Trophoblast cell (in vitro differentiated cells and primary cell): ENCODE measurements around the gene MX1.
A peak's percentile ranks its signal among the peaks of the same experiment; 100 is the strongest.

Experiments
- DNase-seq, 2 donors: peaks; one replicate each; pipeline ENCODE4 v3.0.0-alpha.2; 2016
- H2AFZ ChIP-seq: 2 replicates; pipeline ENCODE4 v1.6.1; 2013; ENCODE audit warnings: low read length, moderate library complexity, mild to moderate bottlenecking; ENCODE audit not compliant: insufficient read depth, poor library complexity
- H2AK5ac ChIP-seq: 2 replicates; pipeline ENCODE4 v1.6.1; 2013; ENCODE audit warnings: mild to moderate bottlenecking, low read length
- H2BK120ac ChIP-seq: 2 replicates; pipeline ENCODE4 v1.6.1; 2013; ENCODE audit warnings: low read length, mild to moderate bottlenecking, moderate library complexity; ENCODE audit not compliant: insufficient read depth, poor library complexity
- H2BK12ac ChIP-seq: 2 replicates; pipeline ENCODE4 v1.6.1; 2013; ENCODE audit warnings: mild to moderate bottlenecking, low read length, moderate library complexity
- H2BK5ac ChIP-seq: 2 replicates; pipeline ENCODE4 v1.6.1; 2013; ENCODE audit warnings: low read length, low read depth, moderate library complexity, mild to moderate bottlenecking; ENCODE audit not compliant: poor library complexity
- H3K14ac ChIP-seq: 2 replicates; pipeline ENCODE4 v1.6.1; 2013; ENCODE audit warnings: mild to moderate bottlenecking, low read length
- H3K18ac ChIP-seq: 2 replicates; pipeline ENCODE4 v1.6.1; 2013; ENCODE audit warnings: mild to moderate bottlenecking, low read length
- H3K23ac ChIP-seq: 2 replicates; pipeline ENCODE4 v1.6.1; 2013; ENCODE audit warnings: low read length
- H3K27ac ChIP-seq: 2 replicates; pipeline ENCODE4 v1.5.1; 2013; ENCODE audit warnings: low read depth, mild to moderate bottlenecking, inconsistent platforms, low read length, moderate library complexity
- H3K27me3 ChIP-seq: 2 replicates; pipeline ENCODE4 v1.6.1; 2013; ENCODE audit warnings: inconsistent platforms, mild to moderate bottlenecking, low read length, moderate library complexity; ENCODE audit not compliant: insufficient read depth
- H3K36me3 ChIP-seq, 2 experiments: 1 replicate in 1 of 2; 2 replicates in 1 of 2; pipeline ENCODE4 v1.6.1; 2013; ENCODE audit warnings: low read length in 2 of 2, mild to moderate bottlenecking in 2 of 2, moderate library complexity in 1 of 2; ENCODE audit not compliant: insufficient read depth in 2 of 2, control insufficient read depth in 1 of 2
- H3K4ac ChIP-seq: 2 replicates; pipeline ENCODE4 v1.6.1; 2013; ENCODE audit warnings: low read depth, mild to moderate bottlenecking, low read length, moderate library complexity
- H3K4me1 ChIP-seq, 2 experiments: 1 replicate in 1 of 2; 2 replicates in 1 of 2; pipeline ENCODE4 v1.6.1; 2013; ENCODE audit warnings: low read length in 2 of 2, mild to moderate bottlenecking in 2 of 2, moderate library complexity in 1 of 2; ENCODE audit not compliant: insufficient read depth in 2 of 2, control insufficient read depth in 1 of 2
- H3K4me2 ChIP-seq: 2 replicates; pipeline ENCODE4 v1.6.1; 2013; ENCODE audit warnings: inconsistent platforms, mild to moderate bottlenecking, low read length, moderate library complexity
- H3K4me3 ChIP-seq: 2 replicates; pipeline ENCODE4 v1.5.1; 2013; ENCODE audit warnings: mild to moderate bottlenecking, low read depth, low read length, inconsistent platforms
- H3K79me1 ChIP-seq: one replicate; pipeline ENCODE4 v1.6.1; 2013; ENCODE audit warnings: low read length
- H3K79me2 ChIP-seq: 2 replicates; pipeline ENCODE4 v1.6.1; 2013; ENCODE audit warnings: low read length, mild to moderate bottlenecking; ENCODE audit not compliant: control insufficient read depth, insufficient read depth, poor library complexity
- H3K9ac ChIP-seq: 2 replicates; pipeline ENCODE4 v1.6.1; 2013; ENCODE audit warnings: mild to moderate bottlenecking, low read length
- H3K9me3 ChIP-seq: 2 replicates; pipeline ENCODE4 v1.6.1; 2013; ENCODE audit warnings: low read depth, mild to moderate bottlenecking, control low read depth, inconsistent platforms, low read length; ENCODE audit not compliant: insufficient read depth
- H4K12ac ChIP-seq: 2 replicates; pipeline ENCODE4 v1.6.1; 2013; ENCODE audit warnings: low read depth, mild to moderate bottlenecking, low read length, moderate library complexity
- H4K8ac ChIP-seq: 2 replicates; pipeline ENCODE4 v1.6.1; 2013; ENCODE audit warnings: low read depth, mild to moderate bottlenecking, low read length, moderate library complexity
- H4K91ac ChIP-seq: one replicate; pipeline ENCODE4 v1.6.1; 2013; ENCODE audit warnings: low read depth, mild to moderate bottlenecking, low read length, moderate library complexity
- whole genome bisulfite sequencing: extraction: QIAGEN DNeasy Blood & Tissue Kit; methylation state at CpG from one replicate; pipeline ENCODE4 v1.1.7; 2013; ENCODE audit warnings: missing lambda C conversion rate; ENCODE audit not compliant: insufficient read length, insufficient coverage; ENCODE audit errors: extremely low coverage; 5-methylcytosine and 5-hydroxymethylcytosine counted together

Gene MX1

DNA sequence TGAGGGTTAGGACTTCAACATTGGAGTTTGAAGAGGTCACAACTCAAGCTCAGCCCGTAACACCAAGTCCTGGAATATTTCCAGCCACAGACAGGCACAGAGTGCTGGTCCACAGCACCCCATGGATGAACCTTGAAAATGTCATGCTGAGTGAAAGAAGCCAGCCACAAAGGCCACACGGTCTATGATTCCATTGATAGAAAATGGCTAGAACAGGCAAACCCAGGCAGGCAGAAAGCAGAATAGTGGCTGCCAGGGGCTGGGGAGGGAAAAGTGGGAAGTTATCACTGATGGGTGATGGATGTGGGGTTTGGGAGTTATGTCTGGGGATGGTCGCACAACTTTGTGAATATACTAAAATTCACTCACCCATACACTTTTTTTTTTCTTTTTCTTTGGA lies 21.3 kb downstream of the MX1 start:
- Histone ChIP-seq H3K79me2 (no peaks in the 10 kb centered on the region), H4K91ac (no peak overlapping the region), H2BK120ac (no peak overlapping the region), H4K8ac (no peak overlapping the region), H2AK5ac (no peak overlapping the region), H2BK5ac (no peak overlapping the region), H3K9me3 (peaks cover 2% of the 10 kb centered on the region), H3K4ac (no peak overlapping the region), H4K12ac (no peak overlapping the region), H3K23ac (no peak overlapping the region), H3K4me2 (no peak overlapping the region), H3K79me1 (no peaks in the 10 kb centered on the region), H3K27ac (no peak overlapping the region), H2AFZ (no peak overlapping the region), H3K4me3 (no peak overlapping the region), H3K36me3 (no peaks in the 10 kb centered on the region), H3K18ac (no peak overlapping the region), H3K27me3 (no peaks in the 10 kb centered on the region), H3K4me1 (no peaks in the 10 kb centered on the region), H3K14ac (no peak overlapping the region), H3K9ac (no peak overlapping the region), H2BK12ac (no peak overlapping the region)
- no peak for DNase-seq
- no CpG with 5 or more reads among the region's 3 CpGs for WGBS

DNA sequence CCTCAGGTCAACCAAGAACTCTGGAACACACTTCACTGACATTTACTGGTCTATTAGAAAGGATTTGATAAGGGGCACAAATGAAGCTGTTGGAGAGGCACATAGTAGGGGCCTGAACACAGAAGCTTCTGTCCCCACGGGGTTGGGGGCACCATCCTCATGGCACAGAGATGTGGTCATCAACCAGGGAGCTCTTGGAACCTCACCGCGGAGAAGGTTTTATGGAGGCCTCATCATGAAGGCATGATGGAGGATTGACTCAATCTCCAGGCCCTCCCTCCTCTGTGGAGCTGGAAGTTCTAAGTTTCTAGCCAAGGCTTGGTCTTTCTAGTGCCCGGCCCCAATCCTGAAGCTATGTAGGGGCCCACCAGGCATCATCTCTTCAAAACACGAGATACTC lies 23.6 kb downstream of the MX1 start:
- no peak overlapping the region for H3K18ac ChIP-seq
- no peaks in the 10 kb centered on the region for H3K4me1 ChIP-seq

DNA sequence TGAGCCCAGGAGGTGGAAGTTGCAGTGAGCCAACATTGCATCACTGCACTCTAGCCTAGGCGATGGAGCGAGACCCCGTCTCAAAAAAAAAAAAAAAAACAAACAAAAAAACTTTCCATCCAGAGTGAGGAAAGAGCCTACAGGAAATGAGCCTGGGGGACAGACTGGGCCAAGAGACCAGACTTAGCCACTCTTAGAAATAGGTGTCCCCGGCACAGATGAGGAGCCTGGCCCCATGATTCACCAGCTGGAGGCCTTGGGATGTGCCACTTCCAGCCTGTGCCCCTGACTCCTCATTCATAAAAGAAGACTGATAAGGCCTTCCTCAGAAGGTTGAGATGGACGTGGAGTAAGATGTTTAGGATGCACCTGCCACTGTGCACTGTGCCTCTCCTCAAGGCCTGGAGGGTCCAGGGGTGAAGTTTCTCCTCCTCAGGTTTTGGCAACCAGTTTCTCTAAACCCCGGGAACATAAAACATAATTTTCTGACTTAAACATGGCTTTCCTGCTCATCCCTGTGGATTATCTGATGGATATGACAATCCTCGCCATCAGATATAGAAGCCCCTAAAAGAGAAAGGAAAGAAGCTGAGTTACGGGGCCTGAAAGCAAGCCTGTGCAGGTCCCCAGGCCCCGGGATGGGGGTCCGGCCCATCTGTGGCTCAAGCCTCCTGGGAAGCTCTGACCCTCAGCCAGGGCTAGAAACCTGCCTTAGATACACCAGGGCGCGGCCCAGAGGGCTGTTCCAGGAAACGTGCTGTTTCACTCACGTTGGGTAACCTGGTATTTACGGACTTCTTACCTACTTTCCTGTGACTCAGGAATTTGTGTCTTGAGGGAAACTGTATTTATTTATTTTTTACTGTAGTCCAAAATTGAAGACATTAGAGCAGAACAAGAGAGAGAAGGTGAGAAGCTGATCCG lies 26.0 kb downstream of the MX1 start:
- H3K4me2 ChIP-seq, result no peak overlapping the region
- no peak overlapping the region for H2BK5ac ChIP-seq
- H4K12ac ChIP-seq, result no peak overlapping the region
- no peak overlapping the region for H3K18ac ChIP-seq
- no peak overlapping the region for H3K23ac ChIP-seq
- H4K91ac ChIP-seq, result no peak overlapping the region
- H4K8ac ChIP-seq, result no peak overlapping the region
- H3K27me3 ChIP-seq, result no peaks in the 10 kb centered on the region
- H3K4ac ChIP-seq, result no peak overlapping the region
- H2AK5ac ChIP-seq, result no peak overlapping the region
- WGBS, result no CpG with 5 or more reads among the region's 16 CpGs
- no peak overlapping the region for H3K14ac ChIP-seq
- no peaks in the 10 kb centered on the region for H3K36me3 ChIP-seq
- no peaks in the 10 kb centered on the region for H3K4me1 ChIP-seq
- H3K79me2 ChIP-seq, result no peaks in the 10 kb centered on the region
- H2AFZ ChIP-seq, result no peak overlapping the region
- no peaks in the 10 kb centered on the region for H3K79me1 ChIP-seq
- no peak overlapping the region for H2BK12ac ChIP-seq
- H2BK120ac ChIP-seq, result no peak overlapping the region
- no peak overlapping the region for H3K9ac ChIP-seq
- no peak overlapping the region for H3K27ac ChIP-seq
- peak; percentile 30 to 59 for DNase-seq
- H3K9me3 ChIP-seq, result no peaks in the 10 kb centered on the region
- H3K4me3 ChIP-seq, result no peak overlapping the region

More for the DNA sequence above, 23.6 kb downstream of the MX1 start:
- Histone ChIP-seq H4K8ac (no peak overlapping the region), H3K9ac (no peak overlapping the region), H3K36me3 (no peaks in the 10 kb centered on the region), H2BK120ac (no peak overlapping the region), H3K79me1 (no peaks in the 10 kb centered on the region), H3K27ac (no peak overlapping the region), H3K79me2 (no peaks in the 10 kb centered on the region), H3K4ac (no peak overlapping the region), H3K23ac (no peak overlapping the region), H2BK5ac (no peak overlapping the region), H2BK12ac (no peak overlapping the region), H4K12ac (no peak overlapping the region), H3K14ac (no peak overlapping the region), H2AFZ (no peak overlapping the region), H2AK5ac (no peak overlapping the region), H3K27me3 (no peaks in the 10 kb centered on the region), H3K9me3 (peaks cover 2% of the 10 kb centered on the region), H4K91ac (no peak overlapping the region), H3K4me2 (no peak overlapping the region), H3K4me3 (no peak overlapping the region)
- DNase-seq, result no peak
- no CpG with 5 or more reads among the region's 5 CpGs for WGBS

DNA sequence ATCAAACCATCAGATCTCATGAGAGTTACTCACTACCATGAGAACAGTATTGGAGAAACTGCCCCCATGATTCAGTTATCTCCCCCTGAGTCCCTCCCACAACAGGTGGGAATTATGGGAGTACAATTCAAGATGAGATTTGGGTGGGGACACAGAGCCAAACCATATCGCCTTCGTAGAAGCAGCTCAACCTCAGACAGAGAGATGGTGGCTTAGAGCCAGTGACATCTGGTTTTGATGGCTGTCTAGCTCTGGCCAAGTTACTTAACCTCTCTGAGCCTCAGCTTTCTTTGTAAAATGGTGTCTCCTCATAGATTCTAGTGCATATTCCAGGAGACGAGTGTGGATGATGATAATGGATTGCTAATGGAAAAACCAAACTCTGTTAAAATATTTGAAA lies 27.2 kb downstream of the MX1 start:
- H2BK5ac ChIP-seq, result no peak overlapping the region

More for the DNA sequence above, 27.2 kb downstream of the MX1 start:
- no peak for DNase-seq
- Histone ChIP-seq H3K4me3 (no peak overlapping the region), H3K4me1 (no peaks in the 10 kb centered on the region), H2BK12ac (no peak overlapping the region), H2AFZ (no peak overlapping the region), H4K91ac (no peak overlapping the region), H3K9ac (no peak overlapping the region), H3K36me3 (no peaks in the 10 kb centered on the region), H3K18ac (no peak overlapping the region), H2BK120ac (no peak overlapping the region), H3K14ac (no peak overlapping the region), H2AK5ac (no peak overlapping the region), H3K27me3 (no peaks in the 10 kb centered on the region), H3K79me1 (no peaks in the 10 kb centered on the region), H3K27ac (no peak overlapping the region), H3K9me3 (no peaks in the 10 kb centered on the region), H4K8ac (no peak overlapping the region), H4K12ac (no peak overlapping the region), H3K79me2 (no peaks in the 10 kb centered on the region), H3K23ac (no peak overlapping the region), H3K4me2 (no peak overlapping the region), H3K4ac (no peak overlapping the region)
- no CpG with 5 or more reads among the region's 3 CpGs for WGBS
